Liver (tissue), 3 donors: ENCODE measurements around the gene OR2A42.
"Not testable (repeated sequence)": the region's sequence is repeated elsewhere in the genome, so short reads cannot be mapped to it uniquely, and the experiment has no call there.

ENCODE experiments used
- EGR1 ChIP-seq, 2 donors: IDR thresholded peaks; 2 replicates each; pipeline ENCODE4 v1.6.1; 2016 to 2018; ENCODE audit warnings: antibody characterized with exemption in 2 of 2, low read depth in 2 of 2
- FOXA1 ChIP-seq: IDR thresholded peaks from 2 replicates; pipeline ENCODE4 v1.6.1; 2016; ENCODE audit warnings: antibody characterized with exemption
- GABPA ChIP-seq, 2 donors: IDR thresholded peaks in 1 of 2; conservative IDR thresholded peaks in 1 of 2; 2 replicates each; pipeline ENCODE4 v1.6.1; 2016; ENCODE audit warnings: antibody characterized with exemption in 2 of 2, mild to moderate bottlenecking in 1 of 2, moderate library complexity in 1 of 2
- JUND ChIP-seq, 2 donors: IDR thresholded peaks; 2 replicates each; pipeline ENCODE4 v1.6.1; 2016; ENCODE audit warnings: antibody characterized with exemption in 2 of 2
- RAD21 ChIP-seq, 2 donors: IDR thresholded peaks; 2 replicates each; pipeline ENCODE4 v1.6.1; 2016; ENCODE audit warnings: antibody characterized with exemption in 2 of 2, mild to moderate bottlenecking in 2 of 2
- RXRA ChIP-seq, 2 donors: IDR thresholded peaks; 2 replicates each; pipeline ENCODE4 v1.6.1; 2017 to 2018; ENCODE audit warnings: antibody characterized with exemption in 2 of 2, mild to moderate bottlenecking in 1 of 2
- TAF1 ChIP-seq: conservative IDR thresholded peaks from 2 replicates; pipeline ENCODE4 v1.6.1; 2016; ENCODE audit warnings: antibody characterized with exemption, mild to moderate bottlenecking
- TF ChIP-seq, protein P1 (sequence below): fragments of 150-350 bp; IDR thresholded peaks from 2 replicates; pipeline ENCODE4 v1.5.1; 2017; ENCODE audit warnings: improper control_type of control experiment, low read depth, low read length; ENCODE audit not compliant: missing input control
- TF ChIP-seq, protein P2 (sequence below): IDR thresholded peaks from 2 replicates; pipeline ENCODE4 v1.6.1; 2016; ENCODE audit warnings: antibody characterized with exemption, mild to moderate bottlenecking
- TF ChIP-seq, protein P3 (sequence below): IDR thresholded peaks from 2 replicates; pipeline ENCODE4 v1.6.1; 2016; ENCODE audit warnings: antibody characterized with exemption
- donor health status: healthy.
- donor health status: healthy.

DNA sequence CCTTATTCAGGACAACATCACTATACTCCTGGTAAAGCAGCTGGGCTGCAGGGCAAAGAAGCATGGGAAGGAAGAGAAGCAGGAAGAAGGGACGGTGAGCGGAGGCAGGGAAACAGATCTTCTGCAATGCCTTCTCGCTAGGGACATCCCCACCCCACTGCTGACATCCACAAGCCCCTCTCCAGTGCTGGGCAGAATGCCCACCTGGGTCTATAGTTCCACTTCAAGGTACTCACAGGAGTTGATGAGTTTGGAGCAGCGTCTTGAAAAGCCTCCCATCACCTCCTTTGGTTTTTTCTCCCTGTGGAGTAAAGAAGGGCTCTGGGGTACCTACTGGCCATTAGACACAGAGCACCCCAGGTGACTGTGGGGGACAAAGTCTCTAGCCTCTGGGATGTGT, 43.1 kb upstream of the OR2A42 start:
- TF ChIP-seq, protein P1, sequence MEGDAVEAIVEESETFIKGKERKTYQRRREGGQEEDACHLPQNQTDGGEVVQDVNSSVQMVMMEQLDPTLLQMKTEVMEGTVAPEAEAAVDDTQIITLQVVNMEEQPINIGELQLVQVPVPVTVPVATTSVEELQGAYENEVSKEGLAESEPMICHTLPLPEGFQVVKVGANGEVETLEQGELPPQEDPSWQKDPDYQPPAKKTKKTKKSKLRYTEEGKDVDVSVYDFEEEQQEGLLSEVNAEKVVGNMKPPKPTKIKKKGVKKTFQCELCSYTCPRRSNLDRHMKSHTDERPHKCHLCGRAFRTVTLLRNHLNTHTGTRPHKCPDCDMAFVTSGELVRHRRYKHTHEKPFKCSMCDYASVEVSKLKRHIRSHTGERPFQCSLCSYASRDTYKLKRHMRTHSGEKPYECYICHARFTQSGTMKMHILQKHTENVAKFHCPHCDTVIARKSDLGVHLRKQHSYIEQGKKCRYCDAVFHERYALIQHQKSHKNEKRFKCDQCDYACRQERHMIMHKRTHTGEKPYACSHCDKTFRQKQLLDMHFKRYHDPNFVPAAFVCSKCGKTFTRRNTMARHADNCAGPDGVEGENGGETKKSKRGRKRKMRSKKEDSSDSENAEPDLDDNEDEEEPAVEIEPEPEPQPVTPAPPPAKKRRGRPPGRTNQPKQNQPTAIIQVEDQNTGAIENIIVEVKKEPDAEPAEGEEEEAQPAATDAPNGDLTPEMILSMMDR, result not testable (repeated sequence)
- not testable (repeated sequence) for TF ChIP-seq GABPA (IDR thresholded peaks at IDR 0.05 in 1 of 2, conservative IDR thresholded peaks at IDR 0.05 in 1 of 2); RAD21 (IDR thresholded peaks at IDR 0.05); TAF1; EGR1 (IDR thresholded peaks at IDR 0.05; ENCODE audit: low read depth in 2 of 2); FOXA1; JUND (IDR thresholded peaks at IDR 0.05); RXRA (IDR thresholded peaks at IDR 0.05)
- TF ChIP-seq, protein P2, sequence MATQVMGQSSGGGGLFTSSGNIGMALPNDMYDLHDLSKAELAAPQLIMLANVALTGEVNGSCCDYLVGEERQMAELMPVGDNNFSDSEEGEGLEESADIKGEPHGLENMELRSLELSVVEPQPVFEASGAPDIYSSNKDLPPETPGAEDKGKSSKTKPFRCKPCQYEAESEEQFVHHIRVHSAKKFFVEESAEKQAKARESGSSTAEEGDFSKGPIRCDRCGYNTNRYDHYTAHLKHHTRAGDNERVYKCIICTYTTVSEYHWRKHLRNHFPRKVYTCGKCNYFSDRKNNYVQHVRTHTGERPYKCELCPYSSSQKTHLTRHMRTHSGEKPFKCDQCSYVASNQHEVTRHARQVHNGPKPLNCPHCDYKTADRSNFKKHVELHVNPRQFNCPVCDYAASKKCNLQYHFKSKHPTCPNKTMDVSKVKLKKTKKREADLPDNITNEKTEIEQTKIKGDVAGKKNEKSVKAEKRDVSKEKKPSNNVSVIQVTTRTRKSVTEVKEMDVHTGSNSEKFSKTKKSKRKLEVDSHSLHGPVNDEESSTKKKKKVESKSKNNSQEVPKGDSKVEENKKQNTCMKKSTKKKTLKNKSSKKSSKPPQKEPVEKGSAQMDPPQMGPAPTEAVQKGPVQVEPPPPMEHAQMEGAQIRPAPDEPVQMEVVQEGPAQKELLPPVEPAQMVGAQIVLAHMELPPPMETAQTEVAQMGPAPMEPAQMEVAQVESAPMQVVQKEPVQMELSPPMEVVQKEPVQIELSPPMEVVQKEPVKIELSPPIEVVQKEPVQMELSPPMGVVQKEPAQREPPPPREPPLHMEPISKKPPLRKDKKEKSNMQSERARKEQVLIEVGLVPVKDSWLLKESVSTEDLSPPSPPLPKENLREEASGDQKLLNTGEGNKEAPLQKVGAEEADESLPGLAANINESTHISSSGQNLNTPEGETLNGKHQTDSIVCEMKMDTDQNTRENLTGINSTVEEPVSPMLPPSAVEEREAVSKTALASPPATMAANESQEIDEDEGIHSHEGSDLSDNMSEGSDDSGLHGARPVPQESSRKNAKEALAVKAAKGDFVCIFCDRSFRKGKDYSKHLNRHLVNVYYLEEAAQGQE, result not testable (repeated sequence)
- TF ChIP-seq, protein P3, sequence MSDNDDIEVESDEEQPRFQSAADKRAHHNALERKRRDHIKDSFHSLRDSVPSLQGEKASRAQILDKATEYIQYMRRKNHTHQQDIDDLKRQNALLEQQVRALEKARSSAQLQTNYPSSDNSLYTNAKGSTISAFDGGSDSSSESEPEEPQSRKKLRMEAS, result not testable (repeated sequence)
